A673 (cell line): Measurements from ENCODE around the gene FAM8A1. TPM values are rescaled to one million over a fixed set of nuclear protein-coding genes. Genes with fewer than 3 reads are reported as not detected.
"Not testable (repeated sequence)": the region's sequence is repeated elsewhere in the genome, so short reads cannot be mapped to it uniquely, and the experiment has no call there.

Experiments used
- BruUV-seq: library from RNA; stranded (reverse); fragments of 400-500 nt; replicated peaks from 2 replicates; lab custom pipeline; 2021; lab: Mats Ljungman, UMichigan
- CTCF ChIA-PET: fragments of 300-600 bp; sonication (Branson Sonifier 250); formaldehyde crosslinking; loops from one replicate; lab custom pipeline; 2022; ENCODE audit warnings: antibody characterized with exemption; lab: Charles Lee
- POLR2A ChIA-PET: fragments of 300-600 bp; sonication (Branson Sonifier 250); formaldehyde crosslinking; loops from one replicate; lab custom pipeline; 2022; ENCODE audit warnings: antibody characterized with exemption; ENCODE audit not compliant: low non-redundant PET; lab: Charles Lee
- DNase-seq: peaks from one replicate; pipeline ENCODE4 v3.0.0-alpha.2; 2015; ENCODE audit warnings: low spot score
- H3K27ac ChIP-seq: fragments of 200-600 bp; sonication (generic); 2 replicates; pipeline ENCODE4 v1.5.1; 2016; ENCODE audit warnings: mixed run types, low read depth, mild to moderate bottlenecking, mixed read lengths, antibody characterized with exemption, low read length; ENCODE audit not compliant: poor library complexity, severe bottlenecking
- H3K27me3 ChIP-seq: fragments of 200-600 bp; sonication (generic); replicated peaks from 2 replicates; pipeline ENCODE4 v1.6.1; 2017; ENCODE audit warnings: mixed run types, low read depth, mild to moderate bottlenecking, mixed read lengths, antibody characterized with exemption, low read length; ENCODE audit not compliant: insufficient read depth, poor library complexity
- H3K36me3 ChIP-seq: fragments of 200-600 bp; sonication (generic); 2 replicates; pipeline ENCODE4 v1.6.1; 2016; ENCODE audit warnings: mixed run types, mild to moderate bottlenecking, mixed read lengths, antibody characterized with exemption, low read length; ENCODE audit not compliant: insufficient read depth, poor library complexity, severe bottlenecking
- H3K4me1 ChIP-seq: fragments of 200-600 bp; sonication (generic); 2 replicates; pipeline ENCODE4 v1.6.1; 2017; ENCODE audit warnings: mixed run types, mild to moderate bottlenecking, mixed read lengths, antibody characterized with exemption, low read length; ENCODE audit not compliant: insufficient read depth, poor library complexity, severe bottlenecking
- H3K4me3 ChIP-seq: fragments of 200-600 bp; sonication (generic); 2 replicates; pipeline ENCODE4 v1.5.1; 2016; ENCODE audit warnings: low read depth, mixed run types, mild to moderate bottlenecking, mixed read lengths, low read length; ENCODE audit not compliant: poor library complexity, severe bottlenecking
- H3K9me3 ChIP-seq: fragments of 200-600 bp; sonication (generic); 2 replicates; pipeline ENCODE4 v1.6.1; 2016; ENCODE audit warnings: mixed run types, low read depth, mild to moderate bottlenecking, mixed read lengths, antibody characterized with exemption, low read length; ENCODE audit not compliant: poor library complexity, severe bottlenecking
- CTCF ChIP-seq: fragments of 300-800, 200-600 bp; sonication (generic); conservative IDR thresholded peaks from 2 replicates; pipeline ENCODE4 v1.5.1; 2017; ENCODE audit warnings: low read depth, mild to moderate bottlenecking, antibody characterized with exemption, low read length, moderate library complexity, mixed read lengths
- EZH2 ChIP-seq: fragments of 200-600 bp; sonication (generic); IDR thresholded peaks from 2 replicates; pipeline ENCODE4 v1.6.1; 2017; ENCODE audit warnings: borderline replicate concordance, low read depth, mild to moderate bottlenecking, mixed read lengths, antibody characterized with exemption, low read length; ENCODE audit not compliant: poor library complexity, severe bottlenecking
- intact Hi-C: fragments of 100-400 bp; cut with micrococcal nuclease; formaldehyde crosslinking; loops from one replicate; pipeline ENCODE4 v1.10.0; 2022; ENCODE audit not compliant: unreplicated experiment
- total RNA-seq: library from RNA; stranded (reverse); gene quantifications from 2 replicates; pipeline ENCODE4 v1.2.3, GENCODE V29; 2021

Gene FAM8A1
- total RNA-seq, 1 experiment from 2014 or later: 15.7 TPM

DNA sequence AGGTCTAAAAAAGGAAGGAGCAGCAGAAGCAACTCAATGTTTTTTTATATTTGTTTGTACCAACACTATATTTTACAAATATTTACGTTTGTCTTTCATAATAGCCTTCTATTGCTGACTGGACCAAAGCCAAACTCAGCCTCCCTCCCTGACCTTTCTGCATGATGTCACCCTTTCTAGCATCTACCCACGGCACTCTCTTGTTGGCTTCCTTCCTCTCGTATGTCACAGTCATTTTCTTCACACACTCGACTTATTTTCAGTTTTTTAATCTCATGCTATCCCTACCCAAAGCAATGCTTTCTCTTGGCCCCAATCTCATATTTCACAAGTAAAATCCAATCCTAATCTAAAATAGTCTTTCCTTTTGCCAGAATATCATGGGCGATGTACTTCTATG, 16.3 kb upstream of the FAM8A1 start:
- Histone ChIP-seq H3K4me3 (no peak overlapping the region), H3K36me3 (no peaks in the 10 kb centered on the region), H3K27ac (no peak overlapping the region), H3K27me3 (no peaks in the 10 kb centered on the region), H3K9me3 (no peaks in the 10 kb centered on the region), H3K4me1 (no peaks in the 10 kb centered on the region)
- DNase-seq: no peak
- ChIA-PET CTCF (interaction anchor here (0.5 to 1.0 kb wide), 11 partner anchors 17 to 490 kb away, joined by 3 to 6 read pairs (median 3); partner anchors contain the start of genes CAP2 and FAM8A1), POLR2A (no interaction called here)
- intact Hi-C loops: loop anchor here (1.0 to 10.0 kb wide), 6 partner anchors 221 to 921 kb away; partner anchors contain the start of genes NHLRC1 and RBM24
- no TSS peak for BruUV-seq
- TF ChIP-seq CTCF (no peak), EZH2 (no peak)

DNA sequence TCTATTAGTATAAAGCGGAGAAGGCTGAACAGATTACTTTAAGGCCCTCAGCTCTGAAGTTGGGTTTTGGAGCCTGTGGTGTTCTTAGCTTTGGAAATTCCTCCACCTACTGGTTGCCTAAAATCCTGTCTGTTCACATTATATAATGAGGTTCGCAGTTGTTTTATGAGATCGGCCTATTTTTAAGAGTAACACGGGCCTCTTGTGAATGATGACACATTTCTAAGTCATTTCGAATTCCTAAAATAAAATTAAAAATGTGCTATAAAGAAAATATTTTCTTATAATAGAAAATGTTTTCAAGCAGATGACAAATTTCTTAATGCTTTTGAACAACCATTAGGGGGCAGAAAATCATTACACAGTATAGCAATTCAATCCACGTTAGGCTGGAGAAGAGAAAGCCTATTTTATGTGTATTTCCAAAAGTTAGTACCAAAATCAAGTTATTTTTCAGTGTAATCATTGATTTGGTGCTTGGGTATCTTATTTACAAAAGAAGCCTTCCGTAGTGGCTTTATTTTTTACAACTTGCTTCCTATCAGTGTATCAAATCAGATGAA, 15.8 kb upstream of the FAM8A1 start:
- H3K4me3 ChIP-seq: no peak overlapping the region
- H3K9me3 ChIP-seq: no peaks in the 10 kb centered on the region
- peak; percentile 82 for DNase-seq
- TF ChIP-seq EZH2 (no peak), CTCF (peak; percentile 98)
- H3K36me3 ChIP-seq: no peaks in the 10 kb centered on the region
- H3K27me3 ChIP-seq: no peaks in the 10 kb centered on the region
- POLR2A ChIA-PET: no interaction called here
- intact Hi-C loops: loop anchor here (1.0 to 10.0 kb wide), 6 partner anchors 220 to 920 kb away; partner anchors contain the start of genes NHLRC1 and RBM24
- CTCF ChIA-PET: interaction anchor here (0.5 to 1.0 kb wide), 11 partner anchors 16 to 490 kb away, joined by 3 to 6 read pairs (median 3); partner anchors contain the start of genes CAP2 and FAM8A1
- no TSS peak for BruUV-seq
- no peaks in the 10 kb centered on the region for H3K4me1 ChIP-seq
- H3K27ac ChIP-seq: no peak overlapping the region

DNA sequence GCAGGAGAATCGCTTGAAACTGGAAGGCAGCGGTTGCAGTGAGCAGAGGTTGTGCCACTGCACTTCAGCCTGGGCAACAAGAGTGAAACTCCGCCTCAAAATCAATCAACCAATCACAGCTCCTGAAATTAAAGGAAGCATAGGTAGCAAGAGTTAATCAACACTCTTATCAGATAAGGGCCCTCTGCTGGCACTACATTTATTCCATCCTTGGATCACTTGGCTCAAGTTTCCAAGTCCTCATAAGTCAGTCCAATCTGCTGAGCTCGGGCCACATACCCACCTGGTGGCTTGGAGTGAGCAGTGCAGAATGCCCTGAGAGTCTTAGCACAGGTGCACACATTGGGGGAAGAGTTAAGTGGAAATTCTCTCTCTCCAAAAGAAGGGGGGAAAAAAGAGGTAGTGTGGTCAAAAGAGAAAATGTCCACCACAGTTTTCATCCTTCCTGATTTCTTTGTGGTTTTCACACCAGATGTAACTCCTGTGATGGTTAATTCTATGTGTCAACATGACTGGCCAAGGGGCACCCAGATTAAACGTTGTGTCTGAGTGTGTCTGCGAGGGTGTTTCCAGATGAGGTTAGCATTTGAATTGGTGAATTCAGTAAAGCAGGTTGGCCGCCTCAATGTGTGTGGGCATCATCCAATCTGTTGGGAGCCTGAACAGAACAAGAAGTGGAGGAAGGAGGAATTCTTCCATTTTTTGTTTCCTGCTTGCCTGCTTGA, 14.2 kb upstream of the FAM8A1 start:
- ChIA-PET POLR2A (no interaction called here), CTCF (no interaction called here)
- Histone ChIP-seq H3K4me1 (no peaks in the 10 kb centered on the region), H3K27ac (no peak overlapping the region), H3K4me3 (no peak overlapping the region), H3K36me3 (no peaks in the 10 kb centered on the region), H3K9me3 (no peaks in the 10 kb centered on the region), H3K27me3 (no peaks in the 10 kb centered on the region)
- BruUV-seq: no TSS peak
- intact Hi-C loops: loop anchor here (2.0 to 10.0 kb wide), 3 partner anchors 219 to 919 kb away; partner anchors contain the start of gene NHLRC1
- TF ChIP-seq EZH2: no peak
- peak; percentile 32 for TF ChIP-seq CTCF
- peak; percentile 43 for DNase-seq

- H3K4me3 ChIP-seq, POLR2A ChIA-PET, H3K27me3 ChIP-seq, BruUV-seq, H3K9me3 ChIP-seq, H3K27ac ChIP-seq, H3K36me3 ChIP-seq, H3K4me1 ChIP-seq, DNase-seq, CTCF ChIA-PET: not testable (repeated sequence)
- intact Hi-C loops: loop anchor here (10.0 kb wide), 2 partner anchors 538 to 918 kb away; partner anchors contain the start of gene NHLRC1
Observed at GRCh38 chr6:17586623-17587022, 13.5 kb upstream of the FAM8A1 start.
